HepG2 (cell line): Measurements from ENCODE around the gene CCDC85C. TPM values are rescaled to one million over a fixed set of nuclear protein-coding genes. Genes with fewer than 3 reads are reported as not detected.

Source experiments
- BHLHE40 ChIP-seq: IDR thresholded peaks from 2 replicates; pipeline ENCODE4 v1.6.1; 2011; ENCODE audit warnings: low read length, improper control_type of control experiment
- FOXA1 ChIP-seq, 2 experiments: fragments of 450-650 bp in 1 of 2; sonication (generic) in 1 of 2; formaldehyde crosslinking in 1 of 2; IDR thresholded peaks; 2 replicates each; pipeline versions ENCODE4 v1.4.0 to v1.6.1; 2016 to 2020; ENCODE audit warnings: missing genetic modification reagents in 1 of 2
- MXI1 ChIP-seq: IDR thresholded peaks from 3 replicates; pipeline ENCODE4 v1.6.1; 2012; ENCODE audit warnings: low read depth, low read length, inconsistent platforms, borderline replicate concordance
- PHF8 ChIP-seq: sonication (generic); formaldehyde crosslinking; IDR thresholded peaks from 2 replicates; pipeline ENCODE4 v1.5.0; 2020; ENCODE audit warnings: missing genetic modification reagents
- RAD51 ChIP-seq: fragments of 450-650 bp; IDR thresholded peaks from 2 replicates; pipeline ENCODE4 v1.6.1; 2016; ENCODE audit warnings: borderline replicate concordance
- SALL1 ChIP-seq: sonication (generic); formaldehyde crosslinking; IDR thresholded peaks from 2 replicates; pipeline ENCODE4 v1.8.0; 2022; ENCODE audit warnings: mild to moderate bottlenecking, missing genetic modification reagents
- ZMYM3 ChIP-seq: sonication (generic); formaldehyde crosslinking; IDR thresholded peaks from 2 replicates; pipeline ENCODE4 v1.5.1; 2020; ENCODE audit warnings: mild to moderate bottlenecking, missing genetic modification reagents
- ZNF264 ChIP-seq: sonication (generic); formaldehyde crosslinking; IDR thresholded peaks from 2 replicates; pipeline ENCODE4 v1.4.0; 2020; ENCODE audit warnings: missing genetic modification reagents
- polyA plus RNA-seq, 8 experiments: library from polyadenylated mRNA; depleted of rRNA in 3 of 8; stranded (reverse) in 7 of 8; unstranded in 1 of 8; fragments of >200 nt; fragmentation: Illumina TruSeq in 4 of 8; extraction: Trizol in 4 of 8; gene quantifications; 2 replicates each; pipeline versions ENCODE4 v1.2.1 to v1.2.3, GENCODE V29; 2011 to 2016; ENCODE audit warnings: low read depth in 4 of 8, missing spikeins in 1 of 8, mixed read lengths in 1 of 8; ENCODE audit not compliant: insufficient read depth in 1 of 8
- total RNA-seq, 5 experiments: library from RNA; depleted of rRNA; stranded (reverse); fragments of >200 nt; fragmentation: Illumina TruSeq; extraction: Trizol; gene quantifications; 2 replicates each; pipeline ENCODE4 v1.2.3, GENCODE V29; 2016; ENCODE audit warnings: low read depth in 1 of 5
- TF ChIP-seq, protein P1 (sequence below), 2 experiments: fragments of 450-650 bp in 1 of 2; sonication (generic) in 1 of 2; formaldehyde crosslinking in 1 of 2; IDR thresholded peaks; 2 replicates each; pipeline versions ENCODE4 v1.6.1 to v1.8.0; 2016 to 2022; ENCODE audit warnings: antibody characterized with exemption in 1 of 2, mild to moderate bottlenecking in 1 of 2, missing genetic modification reagents in 1 of 2
- TF ChIP-seq, protein P2 (sequence below): sonication (generic); formaldehyde crosslinking; IDR thresholded peaks from 2 replicates; pipeline ENCODE4 v1.5.0; 2020; ENCODE audit warnings: missing genetic modification reagents
- TF ChIP-seq, protein P3 (sequence below): sonication (generic); formaldehyde crosslinking; IDR thresholded peaks from 2 replicates; pipeline ENCODE4 v1.4.0; 2020; ENCODE audit warnings: missing genetic modification reagents
- TF ChIP-seq, protein P4 (sequence below): sonication (generic); formaldehyde crosslinking; IDR thresholded peaks from 2 replicates; pipeline ENCODE4 v1.5.1; 2020; ENCODE audit warnings: missing genetic modification reagents, mild to moderate bottlenecking, borderline replicate concordance
- TF ChIP-seq, protein P5 (sequence below): sonication (generic); IDR thresholded peaks from 2 replicates; pipeline ENCODE4 v1.6.1; 2016; ENCODE audit warnings: low read depth, borderline replicate concordance

CCDC85C gene
- total and polyA plus RNA-seq, 2 of the 13 experiments (the other 11 are each of a cell fraction or from before 2014, with no cell fraction given), result 18.8 to 43.8 TPM

DNA sequence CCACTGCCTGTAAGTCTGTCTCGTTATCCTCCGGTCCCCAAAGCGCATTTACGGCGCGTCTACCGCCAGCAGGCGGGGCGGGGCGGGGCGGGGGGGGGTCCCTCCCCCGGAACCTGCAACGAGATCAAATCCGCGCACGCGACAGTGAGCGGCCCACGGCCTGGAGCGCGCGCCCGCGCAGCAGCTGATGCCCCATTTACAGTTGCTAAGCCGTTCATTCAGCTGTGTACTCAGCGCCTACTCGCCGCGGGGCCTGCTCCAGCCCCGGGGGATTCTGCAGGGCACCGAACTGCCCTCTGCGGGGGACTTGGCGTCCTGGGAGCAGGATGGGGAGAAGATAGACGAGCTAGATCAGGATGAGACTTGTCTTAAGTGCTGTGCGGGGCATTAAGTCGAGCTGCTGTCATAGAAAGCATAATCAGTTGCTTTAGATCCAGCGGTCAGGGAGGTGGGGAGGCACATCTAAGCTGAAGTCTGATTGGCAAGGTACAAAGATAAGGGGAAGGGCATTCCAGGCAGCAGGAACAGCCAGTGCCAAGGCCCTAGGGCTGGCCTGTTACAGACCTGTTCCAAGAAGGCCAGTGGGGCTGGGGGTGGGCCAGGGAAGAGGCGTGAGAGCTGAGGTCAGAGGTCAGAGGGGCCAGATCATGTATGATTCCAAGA, 1.4 kb upstream of the CCDC85C start (continued):
- TF ChIP-seq, protein P1, sequence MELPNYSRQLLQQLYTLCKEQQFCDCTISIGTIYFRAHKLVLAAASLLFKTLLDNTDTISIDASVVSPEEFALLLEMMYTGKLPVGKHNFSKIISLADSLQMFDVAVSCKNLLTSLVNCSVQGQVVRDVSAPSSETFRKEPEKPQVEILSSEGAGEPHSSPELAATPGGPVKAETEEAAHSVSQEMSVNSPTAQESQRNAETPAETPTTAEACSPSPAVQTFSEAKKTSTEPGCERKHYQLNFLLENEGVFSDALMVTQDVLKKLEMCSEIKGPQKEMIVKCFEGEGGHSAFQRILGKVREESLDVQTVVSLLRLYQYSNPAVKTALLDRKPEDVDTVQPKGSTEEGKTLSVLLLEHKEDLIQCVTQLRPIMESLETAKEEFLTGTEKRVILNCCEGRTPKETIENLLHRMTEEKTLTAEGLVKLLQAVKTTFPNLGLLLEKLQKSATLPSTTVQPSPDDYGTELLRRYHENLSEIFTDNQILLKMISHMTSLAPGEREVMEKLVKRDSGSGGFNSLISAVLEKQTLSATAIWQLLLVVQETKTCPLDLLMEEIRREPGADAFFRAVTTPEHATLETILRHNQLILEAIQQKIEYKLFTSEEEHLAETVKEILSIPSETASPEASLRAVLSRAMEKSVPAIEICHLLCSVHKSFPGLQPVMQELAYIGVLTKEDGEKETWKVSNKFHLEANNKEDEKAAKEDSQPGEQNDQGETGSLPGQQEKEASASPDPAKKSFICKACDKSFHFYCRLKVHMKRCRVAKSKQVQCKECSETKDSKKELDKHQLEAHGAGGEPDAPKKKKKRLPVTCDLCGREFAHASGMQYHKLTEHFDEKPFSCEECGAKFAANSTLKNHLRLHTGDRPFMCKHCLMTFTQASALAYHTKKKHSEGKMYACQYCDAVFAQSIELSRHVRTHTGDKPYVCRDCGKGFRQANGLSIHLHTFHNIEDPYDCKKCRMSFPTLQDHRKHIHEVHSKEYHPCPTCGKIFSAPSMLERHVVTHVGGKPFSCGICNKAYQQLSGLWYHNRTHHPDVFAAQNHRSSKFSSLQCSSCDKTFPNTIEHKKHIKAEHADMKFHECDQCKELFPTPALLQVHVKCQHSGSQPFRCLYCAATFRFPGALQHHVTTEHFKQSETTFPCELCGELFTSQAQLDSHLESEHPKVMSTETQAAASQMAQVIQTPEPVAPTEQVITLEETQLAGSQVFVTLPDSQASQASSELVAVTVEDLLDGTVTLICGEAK (IDR thresholded peaks at IDR 0.05), result no peak
- TF ChIP-seq, protein P1 (CRISPR knock-in tag; IDR thresholded peaks at IDR 0.05), result 0 out of 2 replicates have a peak, but pooled peaks have one; percentile 7
- TF ChIP-seq FOXA1 (IDR thresholded peaks at IDR 0.05), result no peak
- peak; percentile 52 for TF ChIP-seq FOXA1 (CRISPR knock-in tag; IDR thresholded peaks at IDR 0.05)
- TF ChIP-seq MXI1, result 0 out of 3 replicates have a peak, but pooled peaks have one; percentile 42
- no peak for TF ChIP-seq BHLHE40
- TF ChIP-seq RAD51, result no peak
- no peak for TF ChIP-seq ZNF264 (CRISPR knock-in tag)
- TF ChIP-seq, protein P2, sequence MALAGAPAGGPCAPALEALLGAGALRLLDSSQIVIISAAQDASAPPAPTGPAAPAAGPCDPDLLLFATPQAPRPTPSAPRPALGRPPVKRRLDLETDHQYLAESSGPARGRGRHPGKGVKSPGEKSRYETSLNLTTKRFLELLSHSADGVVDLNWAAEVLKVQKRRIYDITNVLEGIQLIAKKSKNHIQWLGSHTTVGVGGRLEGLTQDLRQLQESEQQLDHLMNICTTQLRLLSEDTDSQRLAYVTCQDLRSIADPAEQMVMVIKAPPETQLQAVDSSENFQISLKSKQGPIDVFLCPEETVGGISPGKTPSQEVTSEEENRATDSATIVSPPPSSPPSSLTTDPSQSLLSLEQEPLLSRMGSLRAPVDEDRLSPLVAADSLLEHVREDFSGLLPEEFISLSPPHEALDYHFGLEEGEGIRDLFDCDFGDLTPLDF (CRISPR knock-in tag), result peak; percentile 8; the same call in 1 of the 2 replicates
- TF ChIP-seq ZMYM3 (CRISPR knock-in tag), result peak; percentile 29; the same call in 1 of the 2 replicates
- TF ChIP-seq, protein P3, sequence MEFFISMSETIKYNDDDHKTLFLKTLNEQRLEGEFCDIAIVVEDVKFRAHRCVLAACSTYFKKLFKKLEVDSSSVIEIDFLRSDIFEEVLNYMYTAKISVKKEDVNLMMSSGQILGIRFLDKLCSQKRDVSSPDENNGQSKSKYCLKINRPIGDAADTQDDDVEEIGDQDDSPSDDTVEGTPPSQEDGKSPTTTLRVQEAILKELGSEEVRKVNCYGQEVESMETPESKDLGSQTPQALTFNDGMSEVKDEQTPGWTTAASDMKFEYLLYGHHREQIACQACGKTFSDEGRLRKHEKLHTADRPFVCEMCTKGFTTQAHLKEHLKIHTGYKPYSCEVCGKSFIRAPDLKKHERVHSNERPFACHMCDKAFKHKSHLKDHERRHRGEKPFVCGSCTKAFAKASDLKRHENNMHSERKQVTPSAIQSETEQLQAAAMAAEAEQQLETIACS, result peak; percentile 90
- TF ChIP-seq, protein P4, sequence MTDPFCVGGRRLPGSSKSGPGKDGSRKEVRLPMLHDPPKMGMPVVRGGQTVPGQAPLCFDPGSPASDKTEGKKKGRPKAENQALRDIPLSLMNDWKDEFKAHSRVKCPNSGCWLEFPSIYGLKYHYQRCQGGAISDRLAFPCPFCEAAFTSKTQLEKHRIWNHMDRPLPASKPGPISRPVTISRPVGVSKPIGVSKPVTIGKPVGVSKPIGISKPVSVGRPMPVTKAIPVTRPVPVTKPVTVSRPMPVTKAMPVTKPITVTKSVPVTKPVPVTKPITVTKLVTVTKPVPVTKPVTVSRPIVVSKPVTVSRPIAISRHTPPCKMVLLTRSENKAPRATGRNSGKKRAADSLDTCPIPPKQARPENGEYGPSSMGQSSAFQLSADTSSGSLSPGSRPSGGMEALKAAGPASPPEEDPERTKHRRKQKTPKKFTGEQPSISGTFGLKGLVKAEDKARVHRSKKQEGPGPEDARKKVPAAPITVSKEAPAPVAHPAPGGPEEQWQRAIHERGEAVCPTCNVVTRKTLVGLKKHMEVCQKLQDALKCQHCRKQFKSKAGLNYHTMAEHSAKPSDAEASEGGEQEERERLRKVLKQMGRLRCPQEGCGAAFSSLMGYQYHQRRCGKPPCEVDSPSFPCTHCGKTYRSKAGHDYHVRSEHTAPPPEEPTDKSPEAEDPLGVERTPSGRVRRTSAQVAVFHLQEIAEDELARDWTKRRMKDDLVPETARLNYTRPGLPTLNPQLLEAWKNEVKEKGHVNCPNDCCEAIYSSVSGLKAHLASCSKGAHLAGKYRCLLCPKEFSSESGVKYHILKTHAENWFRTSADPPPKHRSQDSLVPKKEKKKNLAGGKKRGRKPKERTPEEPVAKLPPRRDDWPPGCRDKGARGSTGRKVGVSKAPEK (CRISPR knock-in tag), result no peak
- TF ChIP-seq, protein P5, sequence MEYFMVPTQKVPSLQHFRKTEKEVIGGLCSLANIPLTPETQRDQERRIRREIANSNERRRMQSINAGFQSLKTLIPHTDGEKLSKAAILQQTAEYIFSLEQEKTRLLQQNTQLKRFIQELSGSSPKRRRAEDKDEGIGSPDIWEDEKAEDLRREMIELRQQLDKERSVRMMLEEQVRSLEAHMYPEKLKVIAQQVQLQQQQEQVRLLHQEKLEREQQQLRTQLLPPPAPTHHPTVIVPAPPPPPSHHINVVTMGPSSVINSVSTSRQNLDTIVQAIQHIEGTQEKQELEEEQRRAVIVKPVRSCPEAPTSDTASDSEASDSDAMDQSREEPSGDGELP, result peak; percentile 86
- peak; percentile 42; the same call in 1 of the 2 replicates for TF ChIP-seq SALL1 (CRISPR knock-in tag)
- TF ChIP-seq PHF8 (CRISPR knock-in tag), result peak; percentile 19
